B cell (primary cell): ENCODE measurements around the gene EGF. TPM values are rescaled to one million over a fixed set of nuclear protein-coding genes. Genes with fewer than 3 reads are reported as not detected.

Source experiments
- ATAC-seq: fragments of 200-7000 bp; cut with Tn5 transposase; one replicate; pipeline ENCODE4 v1.10.0; 2021; ENCODE audit warnings: low read depth, mild to moderate bottlenecking, moderate number of reproducible peaks, moderate library complexity
- CTCF ChIA-PET: fragments of 350-600 bp; sonication (Branson Sonifier 250); formaldehyde crosslinking; loops from one replicate; lab custom pipeline; 2021; ENCODE audit warnings: antibody characterized with exemption, inconsistent platforms; lab: Charles Lee
- POLR2A ChIA-PET: fragments of 350-600 bp; sonication (Branson Sonifier 250); formaldehyde crosslinking; loops from one replicate; lab custom pipeline; 2021; ENCODE audit warnings: antibody characterized with exemption; lab: Charles Lee
- DNase-seq: peaks from one replicate; pipeline ENCODE4 v3.0.0; 2013
- H2AFZ ChIP-seq: 2 replicates; pipeline ENCODE4 v1.6.1; 2012; ENCODE audit warnings: mild to moderate bottlenecking, low read depth, low read length; ENCODE audit not compliant: insufficient read depth, poor library complexity, severe bottlenecking
- H3K27ac ChIP-seq, 2 donors: 1 replicate in 1 of 2; 2 replicates in 1 of 2; pipeline ENCODE4 v1.5.1; 2012 to 2013; ENCODE audit warnings: low read length in 2 of 2, mild to moderate bottlenecking in 2 of 2, moderate library complexity in 1 of 2
- H3K27me3 ChIP-seq, 4 experiments: fragments of 200-600 bp in 1 of 4; sonication (generic) in 1 of 4; replicated peaks in 1 of 4; 1 replicate in 2 of 4; 2 replicates in 2 of 4; pipeline versions ENCODE4 v1.6.1 to v1.7.0; 2013 to 2016; ENCODE audit warnings: low read length in 3 of 4, mild to moderate bottlenecking in 2 of 4, mixed read lengths in 1 of 4, moderate library complexity in 1 of 4; ENCODE audit not compliant: insufficient read depth in 4 of 4, control insufficient read depth in 3 of 4; ENCODE audit errors: control extremely low read depth in 1 of 4
- H3K36me3 ChIP-seq, 2 experiments: replicated peaks in 1 of 2; 1 replicate in 1 of 2; 2 replicates in 1 of 2; pipeline versions ENCODE4 v1.6.1 to v1.7.1; 2013; ENCODE audit warnings: low read length in 1 of 2; ENCODE audit not compliant: insufficient read depth in 2 of 2, control insufficient read depth in 1 of 2; ENCODE audit errors: control extremely low read depth in 1 of 2, extremely low read depth in 1 of 2
- H3K4me1 ChIP-seq, 2 donors: fragments of 200-600 bp in 1 of 2; sonication (generic) in 1 of 2; 1 replicate in 1 of 2; 2 replicates in 1 of 2; pipeline versions ENCODE4 v1.5.1 to v1.6.1; 2013 to 2017; ENCODE audit warnings: low read length in 2 of 2; ENCODE audit not compliant: control insufficient read depth in 2 of 2, insufficient read depth in 2 of 2
- H3K4me2 ChIP-seq: replicated peaks from 2 replicates; pipeline ENCODE3; 2012; ENCODE audit warnings: mild to moderate bottlenecking, low read depth, low read length; ENCODE audit not compliant: poor library complexity, severe bottlenecking
- H3K4me3 ChIP-seq, 5 experiments: fragments of 200-600 bp in 1 of 5; sonication (generic) in 1 of 5; 1 replicate in 3 of 5; 2 replicates in 2 of 5; pipeline versions ENCODE4 v1.5.1 to v1.7.0; 2011 to 2016; ENCODE audit warnings: low read length in 4 of 5, mild to moderate bottlenecking in 4 of 5, low read depth in 2 of 5, control low read depth in 1 of 5, moderate library complexity in 1 of 5; ENCODE audit not compliant: insufficient read depth in 1 of 5; ENCODE audit errors: control extremely low read depth in 1 of 5, extremely low read depth in 1 of 5
- H3K79me2 ChIP-seq: fragments of 200-600 bp; sonication (generic); one replicate; pipeline ENCODE4 v1.6.0; 2016; ENCODE audit warnings: low read length; ENCODE audit not compliant: control insufficient read depth, insufficient read depth
- H3K9ac ChIP-seq: fragments of 200-600 bp; sonication (generic); 2 replicates; pipeline ENCODE4 v1.6.1; 2017; ENCODE audit warnings: mild to moderate bottlenecking, low read length, moderate library complexity
- H3K9me3 ChIP-seq, 3 donors: one replicate each; pipeline versions ENCODE4 v1.6.1 to v1.7.1; 2013; ENCODE audit warnings: low read length in 2 of 3; ENCODE audit not compliant: control insufficient read depth in 2 of 3, insufficient read depth in 1 of 3; ENCODE audit errors: control extremely low read depth in 1 of 3
- H4K20me1 ChIP-seq: 2 replicates; pipeline ENCODE4 v1.6.0; 2012; ENCODE audit warnings: mild to moderate bottlenecking, low read length; ENCODE audit not compliant: insufficient read depth, control insufficient read depth, poor library complexity, severe bottlenecking
- H3K27ac Mint-ChIP-seq: one replicate; pipeline ENCODE4 v1.8.0; 2021; ENCODE audit warnings: mixed read lengths
- H3K27me3 Mint-ChIP-seq: one replicate; pipeline ENCODE4 v1.8.0; 2021; ENCODE audit warnings: mixed read lengths
- H3K4me1 Mint-ChIP-seq: one replicate; pipeline ENCODE4 v1.8.0; 2021; ENCODE audit warnings: mixed read lengths
- H3K4me3 Mint-ChIP-seq: one replicate; pipeline ENCODE4 v1.8.0; 2021; ENCODE audit warnings: mixed read lengths
- H3K9me3 Mint-ChIP-seq: one replicate; pipeline ENCODE4 v1.8.0; 2022; ENCODE audit warnings: mixed read lengths; ENCODE audit not compliant: insufficient read depth
- CTCF ChIP-seq: fragments of 200-600 bp; IDR thresholded peaks from one replicate; pipeline ENCODE4 v1.8.0; 2022; ENCODE audit warnings: antibody characterized with exemption, mild to moderate bottlenecking
- EZH2 ChIP-seq: IDR thresholded peaks from 2 replicates; pipeline ENCODE4 v1.6.1; 2012; ENCODE audit warnings: borderline replicate concordance, low read depth, mild to moderate bottlenecking, moderate library complexity, low read length; ENCODE audit not compliant: insufficient read depth, poor library complexity, severe bottlenecking
- WGBS: methylation state at CpG from one replicate; pipeline ENCODE4 v1.1.5; 2013; ENCODE audit warnings: missing lambda C conversion rate; ENCODE audit not compliant: insufficient coverage; 5-methylcytosine and 5-hydroxymethylcytosine counted together
- intact Hi-C: fragments of 100-400 bp; cut with micrococcal nuclease; formaldehyde crosslinking; loops from one replicate; pipeline ENCODE4 v1.10.0; 2022
- polyA plus RNA-seq: library from polyadenylated mRNA; depleted of rRNA; stranded (reverse); fragments of >200 nt; gene quantifications from 2 replicates; pipeline ENCODE4 v1.2.3, GENCODE V29; 2012
- total RNA-seq, 2 donors: library from RNA; stranded (reverse); fragments of 120-200 nt in 1 of 2; gene quantifications; 1 replicate in 1 of 2; 2 replicates in 1 of 2; pipeline versions ENCODE4 v1.2.3 to v1.2.4, GENCODE V29; 2013 to 2022

EGF gene
- total and polyA plus RNA-seq, 2 donors (not counting 1 experiment from before 2014, with no cell fraction given) = not detected

GRCh38 chr4:109945056-109945455 lies 32.4 kb downstream of the EGF start:
- H3K9me3 Mint-ChIP-seq = no peaks in the 10 kb centered on the region
- CTCF ChIA-PET = no interaction called here
- no peak overlapping the region for H3K27ac ChIP-seq
- no peak overlapping the region for H3K9ac ChIP-seq
- ATAC-seq (no peak), DNase-seq (no peak)
- no peaks in the 10 kb centered on the region for H3K4me1 Mint-ChIP-seq
- H3K36me3 ChIP-seq = no peaks in the 10 kb centered on the region
- no peak overlapping the region for H3K27ac Mint-ChIP-seq
- intact Hi-C loops = no loop called here
- no peak for TF ChIP-seq CTCF
- TF ChIP-seq EZH2 = no peak
- no peak overlapping the region for H3K4me2 ChIP-seq
- H3K4me3 ChIP-seq = no peak overlapping the region
- no peaks in the 10 kb centered on the region for H3K4me1 ChIP-seq
- WGBS = no CpG with 5 or more reads among the region's 4 CpGs
- peaks cover 7% of the 10 kb centered on the region for H3K27me3 Mint-ChIP-seq
- H2AFZ ChIP-seq = no peak overlapping the region
- no peaks in the 10 kb centered on the region for H3K79me2 ChIP-seq
- H4K20me1 ChIP-seq = no peaks in the 10 kb centered on the region
- H3K4me3 Mint-ChIP-seq = no peak overlapping the region
- H3K27me3 ChIP-seq = no peaks in the 10 kb centered on the region
- H3K9me3 ChIP-seq = no peaks in the 10 kb centered on the region
- POLR2A ChIA-PET = no interaction called here

GRCh38 chr4:109946120-109946519 lies 33.4 kb downstream of the EGF start:
- peaks cover 7% of the 10 kb centered on the region for H3K27me3 Mint-ChIP-seq
- 90% methylated on average over 1 of the region's 1 CpG for WGBS
- intact Hi-C loops = no loop called here
- no peaks in the 10 kb centered on the region for H3K9me3 ChIP-seq
- H3K4me3 Mint-ChIP-seq = no peak overlapping the region
- no peak overlapping the region for H3K27ac ChIP-seq
- no peak for ATAC-seq
- TF ChIP-seq CTCF (no peak), EZH2 (no peak)
- H4K20me1 ChIP-seq = no peaks in the 10 kb centered on the region
- H3K79me2 ChIP-seq = no peaks in the 10 kb centered on the region
- no peaks in the 10 kb centered on the region for H3K9me3 Mint-ChIP-seq
- no peak overlapping the region for H2AFZ ChIP-seq
- ChIA-PET CTCF (no interaction called here), POLR2A (no interaction called here)
- no peak overlapping the region for H3K27ac Mint-ChIP-seq
- H3K4me3 ChIP-seq = no peak overlapping the region
- DNase-seq = no peak
- H3K4me1 ChIP-seq = no peaks in the 10 kb centered on the region
- no peak overlapping the region for H3K4me2 ChIP-seq
- no peaks in the 10 kb centered on the region for H3K36me3 ChIP-seq
- no peaks in the 10 kb centered on the region for H3K27me3 ChIP-seq
- H3K9ac ChIP-seq = no peak overlapping the region
- no peaks in the 10 kb centered on the region for H3K4me1 Mint-ChIP-seq
